Measurements from ENCODE around the gene CMTR1.
"Not testable (repeated sequence)": the region's sequence is repeated elsewhere in the genome, so short reads cannot be mapped to it uniquely, and the experiment has no call there.

Gene CMTR1

GRCh38 chr6:37435373-37435772 is 2.4 kb downstream of the CMTR1 start:
- DNase-seq = no peak

DNA sequence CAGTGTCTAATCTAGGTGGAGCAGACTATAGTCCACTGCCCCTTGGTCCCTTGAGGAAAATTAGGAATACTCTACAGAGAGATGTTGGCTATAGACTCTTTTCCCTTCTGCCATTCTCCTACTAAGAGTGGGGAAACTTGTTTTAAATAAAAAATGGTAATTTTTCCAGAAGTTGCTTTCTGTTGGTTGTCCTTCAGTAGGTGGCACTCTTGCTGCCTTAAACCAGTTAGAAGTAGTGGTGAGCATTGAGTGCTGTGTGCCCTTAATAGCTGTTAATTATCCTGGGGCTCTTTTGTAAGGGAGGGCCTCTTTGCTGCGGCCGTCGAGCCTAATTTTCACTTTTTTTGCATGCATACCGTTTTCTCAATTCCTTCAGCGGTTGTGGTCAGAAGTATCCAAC is 2.8 kb downstream of the CMTR1 start:
- no peak for DNase-seq

DNA sequence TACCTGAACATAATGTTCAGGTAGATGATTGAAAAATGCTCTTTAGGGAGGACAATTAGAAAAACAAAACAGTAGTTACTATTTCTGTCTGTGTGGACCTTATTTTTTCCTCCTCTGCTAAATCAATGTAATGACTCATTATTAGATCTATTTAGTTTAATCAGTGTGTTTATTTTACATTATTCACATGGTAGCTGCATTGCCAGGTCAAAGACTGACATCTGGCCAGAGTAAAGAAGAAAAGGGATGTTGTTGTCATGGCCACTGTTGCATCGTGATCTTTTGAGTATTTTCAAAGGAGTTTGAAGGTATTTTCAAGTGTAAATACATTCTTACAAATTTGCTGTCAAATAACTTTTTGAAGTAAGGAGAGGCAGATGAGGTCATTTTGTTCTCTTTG is 5.9 kb downstream of the CMTR1 start:
- no peak for DNase-seq

DNA sequence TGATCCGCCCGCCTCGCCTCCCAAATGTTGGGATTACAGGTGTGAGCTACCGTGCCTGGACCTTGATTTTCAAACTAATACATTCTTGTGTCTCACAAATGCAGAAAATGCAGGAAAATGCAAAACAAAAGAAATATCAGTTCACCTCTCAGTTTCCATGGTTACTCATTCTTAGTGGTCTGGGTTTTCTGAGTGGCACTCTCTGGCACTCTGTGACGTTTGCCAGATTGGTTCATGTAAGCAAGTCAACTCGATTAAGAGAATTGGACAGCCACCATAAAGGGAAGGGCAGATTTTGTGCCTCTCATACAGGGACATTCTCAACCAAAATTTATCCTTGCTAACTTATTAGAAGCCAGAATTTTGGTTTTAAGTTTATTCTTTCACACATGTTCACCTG is 8.6 kb downstream of the CMTR1 start:
- DNase-seq = no peak

DNA sequence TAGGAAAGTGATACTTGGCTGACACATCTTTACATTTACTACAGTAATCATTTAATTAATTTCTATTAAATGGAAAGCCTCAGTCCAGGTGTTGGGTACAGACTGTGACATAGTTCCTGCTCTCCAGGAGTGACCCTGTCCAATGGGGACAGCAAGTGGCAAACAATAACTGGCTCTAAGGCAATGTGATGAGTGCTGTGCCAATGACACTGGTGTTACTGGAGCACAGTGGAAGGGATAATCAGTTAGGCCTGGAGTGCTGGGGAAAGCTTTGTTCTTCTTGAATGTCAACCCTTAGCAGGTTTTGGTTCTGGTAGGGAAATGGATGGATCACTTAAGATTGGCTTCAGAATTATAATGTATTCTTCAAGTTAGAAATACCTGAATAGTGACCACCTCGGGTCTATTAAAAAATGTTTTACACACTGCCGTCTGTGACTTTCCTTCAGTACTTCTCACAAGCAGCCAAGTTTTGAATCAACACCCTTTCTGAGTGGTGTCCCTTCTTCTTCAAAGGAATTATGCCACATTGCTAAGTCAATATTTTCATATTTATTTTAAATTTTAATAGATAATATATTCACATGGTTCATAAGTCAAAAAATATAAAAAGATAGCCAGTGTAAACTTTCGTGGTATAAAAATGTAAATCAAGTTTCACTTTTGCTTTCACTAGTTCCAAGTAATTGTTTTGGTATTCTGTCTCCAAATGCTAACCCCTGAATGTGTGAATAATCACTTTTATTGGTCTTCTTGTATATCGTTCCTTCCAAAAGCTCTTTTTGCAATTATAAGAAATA is 9.6 kb downstream of the CMTR1 start:
- DNase-seq = no peak

DNA sequence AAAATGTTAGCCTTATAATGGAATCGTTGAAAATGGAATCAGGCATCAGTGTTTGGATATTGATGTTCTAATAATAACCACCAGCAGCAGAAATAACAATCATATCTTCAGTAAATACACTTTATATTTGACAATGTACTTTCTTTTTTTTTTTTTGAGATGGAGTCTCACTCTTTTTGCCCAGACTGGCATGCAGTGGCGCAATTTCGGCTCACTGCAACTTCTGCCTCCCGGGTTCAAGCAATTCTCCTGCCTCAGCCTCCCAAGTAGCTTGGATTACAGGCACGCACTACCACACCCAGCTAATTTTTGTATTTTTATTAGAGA is 10.2 kb downstream of the CMTR1 start:
- not testable (repeated sequence) for DNase-seq

DNA sequence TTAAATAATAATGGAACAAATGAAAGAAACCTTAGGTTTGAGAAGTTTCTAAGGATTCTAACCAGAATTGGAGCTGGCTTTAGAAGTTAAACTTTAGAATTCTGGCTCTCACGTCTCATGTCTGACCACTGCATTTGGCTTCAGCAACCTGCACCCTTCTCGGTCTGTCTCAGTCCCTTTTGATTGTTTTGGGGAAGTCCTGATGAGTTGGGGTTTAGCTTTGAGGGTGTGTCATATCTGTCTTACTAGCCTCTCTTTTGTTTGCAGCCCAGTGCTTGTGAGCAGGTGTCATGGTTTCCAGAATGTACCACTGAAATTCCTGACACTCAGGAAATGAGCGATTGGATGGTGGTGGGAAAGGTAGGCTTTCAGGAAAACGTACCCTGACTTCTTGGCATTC is 17.0 kb downstream of the CMTR1 start:
- DNase-seq = no peak

DNA sequence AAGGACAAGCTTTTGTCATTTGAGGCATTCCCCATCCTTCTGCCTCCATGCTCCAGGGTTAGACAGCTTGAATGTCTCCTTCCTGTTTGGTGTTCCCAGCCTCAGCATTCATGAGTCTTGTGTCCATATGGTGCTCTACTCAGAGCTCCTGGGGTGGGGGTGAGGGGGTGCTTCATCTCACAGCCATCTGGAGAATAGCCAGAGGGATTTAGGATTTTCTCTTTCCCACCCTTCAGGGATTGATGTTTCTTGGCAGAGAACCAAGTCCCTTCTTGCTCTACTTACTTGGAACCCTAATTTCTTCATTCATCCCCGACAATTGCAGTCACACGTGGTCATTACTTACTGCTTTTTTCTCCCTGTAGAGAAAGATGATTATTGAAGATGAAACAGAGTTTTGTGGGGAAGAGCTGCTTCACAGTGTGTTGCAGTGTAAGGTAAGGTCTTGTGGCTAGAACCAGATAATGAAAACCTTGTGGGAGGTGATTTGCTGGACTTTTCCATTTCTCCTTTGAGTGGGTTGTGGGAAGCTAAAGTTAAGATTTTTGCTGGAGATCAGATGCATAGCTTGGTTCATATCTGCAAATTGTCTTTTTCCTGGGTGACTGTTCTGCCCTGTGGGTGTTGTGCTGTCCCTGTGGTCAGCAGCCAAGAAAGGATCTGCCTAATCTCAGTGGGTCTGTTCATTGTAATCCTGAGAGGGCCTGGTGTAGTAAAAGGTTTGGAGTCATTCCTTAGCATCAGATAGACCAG is 18.6 kb downstream of the CMTR1 start:
- no peak for DNase-seq

DNA sequence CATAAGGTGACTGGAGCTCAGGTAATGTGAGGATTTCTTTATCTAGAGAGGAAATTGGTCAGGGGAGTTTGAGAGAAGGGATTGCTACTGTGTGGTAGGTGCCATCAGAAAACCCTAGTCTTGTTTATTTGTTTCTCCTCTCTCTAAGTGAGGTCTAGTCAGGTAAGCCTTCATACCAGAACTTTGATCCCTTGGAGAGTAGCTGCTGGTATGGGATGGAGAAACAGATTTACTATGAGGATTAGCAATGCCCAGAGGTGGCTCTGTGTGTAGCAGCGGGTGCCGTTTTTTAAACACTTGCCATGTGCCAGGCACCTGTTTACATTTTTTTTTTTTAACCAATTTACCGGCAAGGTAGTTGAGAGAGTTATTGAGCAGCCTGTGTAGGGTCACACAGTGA is 19.5 kb downstream of the CMTR1 start:
- no peak for DNase-seq

DNA sequence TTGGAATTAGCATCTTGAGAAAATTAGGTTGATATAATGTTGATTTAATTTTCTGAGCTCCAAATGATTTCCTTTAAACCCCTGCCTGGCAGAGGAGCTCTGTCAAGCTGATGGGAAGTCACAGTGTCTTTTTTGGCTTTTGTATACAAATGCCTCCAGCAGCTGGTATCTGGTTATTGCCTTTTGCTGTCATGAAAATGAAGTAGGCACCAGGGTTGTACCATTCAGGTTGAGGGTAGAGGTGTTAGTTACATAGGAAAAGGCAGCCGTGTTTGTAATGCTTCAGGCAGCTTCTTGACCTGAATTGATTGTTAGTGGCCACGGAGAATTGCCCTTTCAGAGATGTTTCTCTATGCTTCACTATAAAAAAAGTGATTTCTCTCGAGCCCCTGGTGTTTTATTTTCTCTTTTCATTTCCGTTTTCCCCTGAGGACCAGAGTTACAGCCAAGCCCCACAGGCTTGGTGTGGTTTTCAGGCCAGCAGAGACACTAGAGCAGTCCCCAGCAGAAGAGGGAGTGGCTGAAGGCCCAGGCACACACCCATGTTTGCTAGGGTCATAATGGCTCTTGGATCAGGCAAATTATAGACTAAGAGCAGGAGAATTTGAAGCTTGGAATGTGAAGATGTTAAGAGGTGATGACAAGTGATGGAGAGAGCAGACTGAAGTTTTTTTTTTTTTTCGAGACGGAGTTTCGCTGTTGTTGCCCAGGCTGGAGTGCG is 21.6 kb downstream of the CMTR1 start:
- no peak for DNase-seq

GRCh38 chr6:37456126-37456525 is 23.1 kb downstream of the CMTR1 start:
- DNase-seq = no peak

GRCh38 chr6:37456816-37457560 is 24.0 kb downstream of the CMTR1 start:
- no peak for DNase-seq

DNA sequence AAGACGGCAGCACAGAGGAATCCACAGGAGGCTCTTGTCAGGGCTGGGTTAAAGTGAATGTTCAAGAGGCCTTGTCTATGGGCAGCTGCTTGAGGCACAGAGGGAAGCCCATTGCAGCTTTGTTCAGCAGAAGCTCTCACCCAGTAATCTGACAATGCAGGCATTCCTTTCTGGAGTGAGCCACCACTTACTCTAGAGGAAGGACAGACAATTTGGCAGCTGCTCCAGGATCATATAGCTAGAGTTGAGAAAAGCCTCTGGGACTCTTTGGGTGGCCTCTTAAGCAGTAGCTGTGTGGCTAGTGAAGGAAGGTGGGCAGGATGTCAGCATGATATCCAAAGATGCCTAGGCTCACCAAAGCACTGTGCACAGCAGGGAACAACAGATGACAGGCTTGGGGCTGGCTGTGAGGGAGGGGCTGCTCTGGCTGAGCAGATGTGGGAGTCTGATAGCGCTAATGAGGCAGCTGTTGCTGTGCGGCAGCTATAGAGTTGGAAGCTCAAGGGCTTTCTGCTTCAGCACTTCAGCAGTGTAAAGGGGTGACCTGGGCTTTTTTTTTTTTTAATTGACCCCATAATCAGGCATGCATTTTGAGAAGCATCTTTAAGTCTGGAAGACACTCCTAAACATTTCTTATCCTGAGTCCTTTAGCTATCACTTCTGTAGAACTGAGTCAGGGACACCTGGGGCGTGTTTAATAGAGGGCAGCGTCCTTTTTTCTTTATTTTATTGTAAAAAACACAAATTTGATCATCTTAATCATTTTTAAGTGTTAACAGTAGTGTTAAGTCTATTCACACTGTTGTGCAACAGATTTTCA is 27.2 kb downstream of the CMTR1 start:
- no peak for DNase-seq

DNA sequence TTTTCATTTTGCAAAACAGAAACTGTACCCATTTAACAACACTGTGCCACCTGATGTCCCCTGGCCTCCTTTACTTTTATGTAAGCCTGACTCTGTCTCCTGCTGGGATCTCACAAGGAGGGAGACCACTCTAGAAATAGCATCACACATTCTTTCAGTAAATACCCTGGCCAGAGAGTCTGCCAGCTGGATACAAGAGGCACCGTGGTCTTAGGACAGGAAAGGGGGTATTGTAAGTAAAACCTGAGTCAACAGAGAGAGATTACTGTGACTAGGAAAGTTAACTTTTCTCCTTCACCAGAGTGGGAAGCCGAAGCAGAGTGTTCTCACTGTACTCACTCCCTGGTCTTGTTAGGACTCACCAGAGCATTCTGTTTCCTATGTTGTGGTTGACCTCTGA is 27.8 kb downstream of the CMTR1 start:
- no peak for DNase-seq

DNA sequence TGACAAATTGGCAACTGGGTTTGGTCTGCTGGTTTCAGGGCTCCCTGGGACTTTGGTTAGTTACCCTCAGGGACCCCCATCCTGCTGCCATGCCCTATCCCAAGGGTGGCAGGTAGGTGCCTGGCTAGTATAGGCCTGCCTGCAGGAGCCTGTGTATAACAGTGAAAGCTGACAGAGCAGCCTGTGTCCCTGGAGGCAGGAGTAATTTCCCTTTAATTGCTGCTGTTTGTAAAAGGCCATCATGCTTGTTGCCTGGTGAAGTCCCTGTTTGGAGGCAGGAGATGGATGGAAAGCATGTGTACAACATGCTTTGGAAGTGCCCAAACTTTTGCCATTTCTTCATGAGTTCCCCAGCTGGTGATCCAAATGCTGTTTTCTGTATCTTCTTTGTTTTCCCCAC is 30.1 kb downstream of the CMTR1 start:
- DNase-seq = no peak

DNA sequence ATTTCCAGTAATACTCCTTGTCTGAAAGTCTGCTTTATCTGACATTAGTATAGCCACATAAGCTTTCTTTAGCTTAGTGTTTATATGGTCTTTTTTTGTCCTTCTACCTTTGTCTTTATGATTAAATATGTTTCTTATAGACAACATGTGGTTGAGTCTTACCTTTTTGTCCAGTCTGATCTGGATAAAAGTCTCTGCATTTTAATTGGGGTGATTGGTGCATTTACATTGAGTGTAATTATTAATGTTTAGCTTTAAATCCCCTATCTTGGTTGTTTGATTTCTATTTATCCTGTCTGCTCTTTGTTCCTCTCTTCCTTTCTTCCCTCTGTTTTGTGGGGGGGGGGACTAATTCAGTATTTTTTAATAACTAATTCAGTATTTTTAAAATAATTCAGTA is 34.7 kb downstream of the CMTR1 start:
- DNase-seq = no peak

- DNase-seq = no peak
These were observed 40.5 kb downstream of the CMTR1 start for GRCh38 chr6:37473364-37474095.

GRCh38 chr6:37474316-37474715 is 41.3 kb downstream of the CMTR1 start:
- no peak for DNase-seq

DNA sequence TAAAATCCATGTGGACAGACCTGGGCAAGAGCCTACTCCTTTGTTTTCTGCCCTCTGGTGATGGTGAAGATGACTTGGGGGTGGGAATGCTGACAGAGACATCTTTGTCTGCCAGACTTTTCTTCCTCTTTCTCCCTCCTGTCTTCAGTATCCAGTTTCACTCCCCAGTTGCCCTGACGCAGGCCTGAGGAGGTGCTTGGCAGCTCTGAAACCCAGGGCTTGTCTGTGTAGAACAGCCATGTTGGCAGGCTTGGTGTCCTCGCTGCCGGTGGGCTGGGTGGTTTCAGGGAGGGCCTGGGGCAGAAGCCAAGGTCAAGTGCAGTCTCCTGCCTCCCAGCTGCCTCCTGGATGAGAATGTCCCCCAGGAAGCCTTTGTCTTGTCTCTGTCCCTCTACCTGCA is 44.2 kb downstream of the CMTR1 start:
- DNase-seq = no peak

- DNase-seq = no peak
These were observed 44.8 kb downstream of the CMTR1 start for GRCh38 chr6:37477656-37478435.

DNA sequence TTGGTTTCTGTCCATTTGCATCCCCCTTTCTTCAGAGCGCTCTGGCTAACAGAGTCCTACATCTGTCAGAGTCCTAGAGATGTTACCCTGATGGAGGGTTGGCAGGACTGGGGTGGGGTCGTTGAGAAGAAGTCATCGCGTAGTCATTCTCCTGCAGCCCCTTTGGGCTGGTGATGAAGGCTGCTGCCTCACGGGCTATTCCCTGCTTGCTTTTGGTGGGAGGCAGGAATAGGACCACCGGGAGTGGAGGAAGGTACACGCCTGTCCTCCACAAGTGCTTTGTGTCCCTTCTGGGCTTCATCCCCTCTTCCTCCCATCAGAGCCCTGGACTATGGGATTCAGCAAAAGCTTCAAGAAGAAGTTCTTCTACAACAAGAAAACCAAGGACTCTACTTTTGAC is 45.8 kb downstream of the CMTR1 start:
- no peak for DNase-seq
